ENCODE data around the gene PTPN6. TPM values are rescaled to one million over a fixed set of nuclear protein-coding genes. Genes with fewer than 3 reads are reported as not detected.
A peak's percentile ranks its signal among the peaks of the same experiment; 100 is the strongest.

Gene PTPN6
- total RNA-seq, 1 donor, result 0.36 TPM

DNA sequence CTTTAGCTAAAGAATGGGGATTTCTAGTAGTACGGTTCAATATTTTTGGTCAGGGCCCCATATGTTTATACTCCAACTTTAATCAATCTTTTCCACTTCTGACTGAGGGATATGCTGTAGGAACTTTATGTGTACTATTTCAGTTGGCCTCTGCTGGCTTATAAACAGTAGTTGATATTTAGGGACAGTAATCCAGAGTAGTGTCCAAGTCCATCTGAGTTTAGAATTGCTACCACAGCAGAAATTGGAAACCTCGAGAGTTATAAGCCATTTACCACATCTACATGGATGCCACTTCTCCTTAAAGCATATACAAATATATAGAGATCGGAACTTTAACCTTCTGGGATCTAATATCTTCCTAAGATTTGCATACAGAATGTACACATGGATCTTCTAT, 55.5 kb downstream of the PTPN6 start:
- H2AFZ ChIP-seq (ENCODE audit: low read length), result no peak overlapping the region
- no peaks in the 10 kb centered on the region for H3K9me3 ChIP-seq (ENCODE audit: low read depth, low read length)
- no peak overlapping the region for H3K4me2 ChIP-seq (ENCODE audit: insufficient read depth, low read length)
- no peak for DNase-seq (ENCODE audit: insufficient read length, low spot score, missing footprints)
- no peaks in the 10 kb centered on the region for H4K20me1 ChIP-seq (ENCODE audit: insufficient read depth, low read length)
- no peak overlapping the region for H3K4me3 ChIP-seq (ENCODE audit: insufficient read depth, low read length)
- TF ChIP-seq, protein P1, sequence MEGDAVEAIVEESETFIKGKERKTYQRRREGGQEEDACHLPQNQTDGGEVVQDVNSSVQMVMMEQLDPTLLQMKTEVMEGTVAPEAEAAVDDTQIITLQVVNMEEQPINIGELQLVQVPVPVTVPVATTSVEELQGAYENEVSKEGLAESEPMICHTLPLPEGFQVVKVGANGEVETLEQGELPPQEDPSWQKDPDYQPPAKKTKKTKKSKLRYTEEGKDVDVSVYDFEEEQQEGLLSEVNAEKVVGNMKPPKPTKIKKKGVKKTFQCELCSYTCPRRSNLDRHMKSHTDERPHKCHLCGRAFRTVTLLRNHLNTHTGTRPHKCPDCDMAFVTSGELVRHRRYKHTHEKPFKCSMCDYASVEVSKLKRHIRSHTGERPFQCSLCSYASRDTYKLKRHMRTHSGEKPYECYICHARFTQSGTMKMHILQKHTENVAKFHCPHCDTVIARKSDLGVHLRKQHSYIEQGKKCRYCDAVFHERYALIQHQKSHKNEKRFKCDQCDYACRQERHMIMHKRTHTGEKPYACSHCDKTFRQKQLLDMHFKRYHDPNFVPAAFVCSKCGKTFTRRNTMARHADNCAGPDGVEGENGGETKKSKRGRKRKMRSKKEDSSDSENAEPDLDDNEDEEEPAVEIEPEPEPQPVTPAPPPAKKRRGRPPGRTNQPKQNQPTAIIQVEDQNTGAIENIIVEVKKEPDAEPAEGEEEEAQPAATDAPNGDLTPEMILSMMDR (IDR thresholded peaks at IDR 0.05; ENCODE audit: extremely low read depth, low read depth, low read length), result no peak
- H3K36me3 ChIP-seq (ENCODE audit: insufficient read depth, low read length), result no peaks in the 10 kb centered on the region
- H3K27me3 ChIP-seq (ENCODE audit: insufficient read depth, low read length), result no peaks in the 10 kb centered on the region
- H3K4me1 ChIP-seq (ENCODE audit: insufficient read depth, low read length), result no peaks in the 10 kb centered on the region
- no peaks in the 10 kb centered on the region for H3K79me2 ChIP-seq (ENCODE audit: insufficient read depth, low read length)
- no peak overlapping the region for H3K27ac ChIP-seq (ENCODE audit: low read depth, low read length)

DNA sequence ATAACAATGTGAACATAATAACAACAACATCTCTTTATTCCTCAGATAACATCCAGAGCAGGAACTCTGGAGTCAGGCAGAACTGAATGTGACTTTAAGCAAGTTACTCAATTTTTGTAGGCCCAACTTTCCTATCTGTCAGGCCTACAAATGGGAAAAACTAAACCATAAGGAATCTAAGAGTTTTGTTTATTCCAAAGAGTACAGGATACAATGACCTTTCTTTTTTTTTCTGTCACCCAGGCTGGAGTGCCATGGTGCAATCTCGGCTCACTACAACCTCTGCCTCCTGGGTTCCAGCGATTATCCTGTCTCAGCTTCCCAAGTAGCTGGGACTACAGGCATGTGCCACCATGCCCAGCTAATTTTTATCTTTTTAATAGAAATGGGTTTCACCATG, 57.7 kb downstream of the PTPN6 start:
- Histone ChIP-seq H3K4me2 (ENCODE audit: insufficient read depth, low read length) (no peak overlapping the region), H3K9me3 (ENCODE audit: low read depth, low read length) (no peaks in the 10 kb centered on the region), H3K36me3 (ENCODE audit: insufficient read depth, low read length) (no peaks in the 10 kb centered on the region), H2AFZ (ENCODE audit: low read length) (no peak overlapping the region), H3K4me1 (ENCODE audit: insufficient read depth, low read length) (no peaks in the 10 kb centered on the region), H4K20me1 (ENCODE audit: insufficient read depth, low read length) (no peaks in the 10 kb centered on the region), H3K27me3 (ENCODE audit: insufficient read depth, low read length) (no peaks in the 10 kb centered on the region), H3K79me2 (ENCODE audit: insufficient read depth, low read length) (no peaks in the 10 kb centered on the region), H3K27ac (ENCODE audit: low read depth, low read length) (no peak overlapping the region), H3K4me3 (ENCODE audit: insufficient read depth, low read length) (no peak overlapping the region)
- TF ChIP-seq, protein P1 (IDR thresholded peaks at IDR 0.05; ENCODE audit: extremely low read depth, low read depth, low read length), result no peak
- DNase-seq (ENCODE audit: insufficient read length, low spot score, missing footprints), result no peak

DNA sequence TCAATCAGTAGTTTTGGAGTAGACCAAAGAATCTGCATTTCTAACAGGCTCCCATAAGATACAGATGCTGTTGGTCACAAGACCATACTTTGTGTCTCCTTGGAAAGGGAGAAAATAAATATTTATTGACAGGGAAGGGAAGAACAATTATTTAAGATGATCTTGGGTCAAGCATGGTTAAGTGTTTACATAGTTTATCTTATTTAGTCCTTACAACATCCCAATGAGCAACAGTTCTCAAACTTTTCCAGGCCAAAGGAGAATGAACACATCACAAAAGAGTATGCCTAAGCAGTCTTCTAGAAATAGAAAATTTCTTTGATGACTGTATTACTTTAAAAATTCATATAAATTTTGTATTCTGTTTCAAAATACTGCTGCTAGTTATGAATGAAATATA, 58.4 kb downstream of the PTPN6 start:
- no peaks in the 10 kb centered on the region for H3K4me1 ChIP-seq (ENCODE audit: insufficient read depth, low read length)
- H3K36me3 ChIP-seq (ENCODE audit: insufficient read depth, low read length), result no peaks in the 10 kb centered on the region
- no peaks in the 10 kb centered on the region for H3K27me3 ChIP-seq (ENCODE audit: insufficient read depth, low read length)
- TF ChIP-seq, protein P1 (IDR thresholded peaks at IDR 0.05; ENCODE audit: extremely low read depth, low read depth, low read length), result no peak
- no peaks in the 10 kb centered on the region for H4K20me1 ChIP-seq (ENCODE audit: insufficient read depth, low read length)
- H3K4me2 ChIP-seq (ENCODE audit: insufficient read depth, low read length), result no peak overlapping the region
- H3K79me2 ChIP-seq (ENCODE audit: insufficient read depth, low read length), result no peaks in the 10 kb centered on the region
- H3K4me3 ChIP-seq (ENCODE audit: insufficient read depth, low read length), result no peak overlapping the region
- H3K9me3 ChIP-seq (ENCODE audit: low read depth, low read length), result no peaks in the 10 kb centered on the region
- no peak for DNase-seq (ENCODE audit: insufficient read length, low spot score, missing footprints)
- no peak overlapping the region for H3K27ac ChIP-seq (ENCODE audit: low read depth, low read length)
- H2AFZ ChIP-seq (ENCODE audit: low read length), result no peak overlapping the region

Small RNA genes lying within 50 kb of the gene (small RNA-seq; reads per million reads assigned to genes)
- gene MIR141, result 9.1 reads per million, percentile 91 among the genes with 10 or more reads in this experiment
- 13.2 reads per million, percentile 93 among the genes with 10 or more reads in this experiment for gene MIR200C
- gene RNU7-1, result not detected
- 3.0 reads per million, percentile 78 among the genes with 10 or more reads in this experiment for gene SCARNA12

Other genes with a start within 250 kb of the PTPN6 start
- 91.9 and 98.8 TPM in 2 replicates for gene COPS7A, start 227.3 kb upstream of the PTPN6 start, total RNA-seq
- gene MLF2, start 198.2 kb upstream of the PTPN6 start, total RNA-seq, result 118 and 138 TPM in 2 replicates
- gene PTMS, start 185.0 kb upstream of the PTPN6 start, total RNA-seq, result 70.4 and 72.7 TPM in 2 replicates
- gene LAG3, start 178.8 kb upstream of the PTPN6 start, total RNA-seq, result not detected in 2 replicates
- gene CD4, start 161.8 kb upstream of the PTPN6 start, total RNA-seq, result 10.9 and 15.0 TPM in 2 replicates
- 1.4 and 5.0 TPM in 2 replicates for gene GPR162, start 129.5 kb upstream of the PTPN6 start, total RNA-seq
- gene P3H3, start 122.9 kb upstream of the PTPN6 start, total RNA-seq, result 108 and 130 TPM in 2 replicates
- gene GNB3, start 110.4 kb upstream of the PTPN6 start, total RNA-seq, result 1.4 and 2.7 TPM in 2 replicates
- 4.0 and 5.0 TPM in 2 replicates for gene CDCA3, start 100.1 kb upstream of the PTPN6 start, total RNA-seq
- 65.7 and 77.1 TPM in 2 replicates for gene USP5, start 99.2 kb upstream of the PTPN6 start, total RNA-seq
- gene TPI1, start 83.8 kb upstream of the PTPN6 start, total RNA-seq, result 385 and 553 TPM in 2 replicates
- gene SPSB2, start 78.1 kb upstream of the PTPN6 start, total RNA-seq, result 11.5 and 11.9 TPM in 2 replicates
- gene LRRC23, start 46.5 kb upstream of the PTPN6 start, total RNA-seq, result 7.1 and 7.6 TPM in 2 replicates
- 8.5 and 13.4 TPM in 2 replicates for gene ENO2, start 36.8 kb upstream of the PTPN6 start, total RNA-seq
- gene ATN1, start 23.4 kb upstream of the PTPN6 start, total RNA-seq, result 10.3 and 14.1 TPM in 2 replicates
- not detected in 2 replicates for gene RNU7-1, start 7.5 kb upstream of the PTPN6 start, total RNA-seq
- gene C12orf57, start 7.3 kb upstream of the PTPN6 start, total RNA-seq, result 81.4 and 93.4 TPM in 2 replicates
- gene PHB2, start 19.3 kb downstream of the PTPN6 start, total RNA-seq, result 161 and 168 TPM in 2 replicates
- 21.0 and 25.3 TPM in 2 replicates for gene EMG1, start 19.6 kb downstream of the PTPN6 start, total RNA-seq
- 20.3 and 23.6 TPM in 2 replicates for gene LPCAT3, start 67.1 kb downstream of the PTPN6 start, total RNA-seq
- gene C1S, start 109.4 kb downstream of the PTPN6 start, total RNA-seq, result 443 and 478 TPM in 2 replicates
- gene C1R, start 141.1 kb downstream of the PTPN6 start, total RNA-seq, result 313 and 330 TPM in 2 replicates
- gene C1RL, start 157.9 kb downstream of the PTPN6 start, total RNA-seq, result 63.7 and 67.5 TPM in 2 replicates
- not detected in 2 replicates for gene RBP5, start 177.5 kb downstream of the PTPN6 start, total RNA-seq
- 6.2 and 7.6 TPM in 2 replicates for gene CLSTN3, start 179.0 kb downstream of the PTPN6 start, total RNA-seq
- gene PEX5, start 238.3 kb downstream of the PTPN6 start, total RNA-seq, result 35.7 and 48.5 TPM in 2 replicates